ENCODE data around the gene LIPH.
"Not testable (repeated sequence)": the region's sequence is repeated elsewhere in the genome, so short reads cannot be mapped to it uniquely, and the experiment has no call there.

The LIPH gene

GRCh38 chr3:185469542-185469941 lies 82.8 kb downstream of the LIPH start:
- no peak for DNase-seq
- Histone ChIP-seq H3K27me3 (ENCODE audit: insufficient read depth, low read depth, severe bottlenecking) (no peaks in the 10 kb centered on the region), H3K36me3 (peaks cover 45% of the 10 kb centered on the region), H3K9me3 (ENCODE audit: severe bottlenecking) (no peaks in the 10 kb centered on the region), H3K4me3 (ENCODE audit: low read depth, low read length) (no peak overlapping the region), H3K27ac (no peak overlapping the region)
- no peak for TF ChIP-seq CTCF (IDR thresholded peaks at IDR 0.05; ENCODE audit: low read depth, low read length)

- not testable (repeated sequence) for DNase-seq; H3K4me3 ChIP-seq (ENCODE audit: low read depth, low read length); H3K9me3 ChIP-seq (ENCODE audit: severe bottlenecking); H3K27ac ChIP-seq; H3K27me3 ChIP-seq (ENCODE audit: insufficient read depth, low read depth, severe bottlenecking)
- peaks cover 40% of the 10 kb centered on the region for H3K36me3 ChIP-seq
These were observed 86.3 kb downstream of the LIPH start for GRCh38 chr3:185466123-185466522.

- no peak for TF ChIP-seq CTCF (IDR thresholded peaks at IDR 0.05; ENCODE audit: low read depth, low read length)
- Histone ChIP-seq H3K36me3 (peaks cover 40% of the 10 kb centered on the region), H3K27me3 (ENCODE audit: insufficient read depth, low read depth, severe bottlenecking) (no peaks in the 10 kb centered on the region), H3K4me3 (ENCODE audit: low read depth, low read length) (no peak overlapping the region), H3K27ac (no peak overlapping the region), H3K9me3 (ENCODE audit: severe bottlenecking) (no peaks in the 10 kb centered on the region)
- no peak for DNase-seq
These were observed 86.9 kb downstream of the LIPH start for GRCh38 chr3:185465471-185465870.

- no peak overlapping the region for H3K27ac ChIP-seq
- no peaks in the 10 kb centered on the region for H3K9me3 ChIP-seq (ENCODE audit: severe bottlenecking)
- H3K4me3 ChIP-seq (ENCODE audit: low read depth, low read length) = no peak overlapping the region
- DNase-seq = no peak
- 0 out of 2 replicates have a peak, but pooled peaks have one; percentile 6 for TF ChIP-seq CTCF (IDR thresholded peaks at IDR 0.05; ENCODE audit: low read depth, low read length)
- no peaks in the 10 kb centered on the region for H3K27me3 ChIP-seq (ENCODE audit: insufficient read depth, low read depth, severe bottlenecking)
- H3K36me3 ChIP-seq = peaks cover 10% of the 10 kb centered on the region
These were observed 91.6 kb downstream of the LIPH start for GRCh38 chr3:185460719-185461350.

- TF ChIP-seq CTCF (IDR thresholded peaks at IDR 0.05; ENCODE audit: low read depth, low read length) = no peak
- no peaks in the 10 kb centered on the region for H3K27me3 ChIP-seq (ENCODE audit: insufficient read depth, low read depth, severe bottlenecking)
- DNase-seq = no peak
- no peak overlapping the region for H3K4me3 ChIP-seq (ENCODE audit: low read depth, low read length)
- no peaks in the 10 kb centered on the region for H3K9me3 ChIP-seq (ENCODE audit: severe bottlenecking)
- peaks cover 5% of the 10 kb centered on the region for H3K36me3 ChIP-seq
- no peak overlapping the region for H3K27ac ChIP-seq
These were observed 92.1 kb downstream of the LIPH start for GRCh38 chr3:185460309-185460708.

GRCh38 chr3:185457376-185457775 lies 95.0 kb downstream of the LIPH start:
- Histone ChIP-seq H3K9me3 (ENCODE audit: severe bottlenecking) (no peaks in the 10 kb centered on the region), H3K36me3 (peaks cover 8% of the 10 kb centered on the region), H3K4me3 (ENCODE audit: low read depth, low read length) (no peak overlapping the region), H3K27ac (no peak overlapping the region), H3K27me3 (ENCODE audit: insufficient read depth, low read depth, severe bottlenecking) (no peaks in the 10 kb centered on the region)
- no peak for TF ChIP-seq CTCF (IDR thresholded peaks at IDR 0.05; ENCODE audit: low read depth, low read length)
- DNase-seq = no peak

Data from WERI-Rb-1 (cell line).